GM18870 (cell line): ENCODE data around the gene TTC23.

Experiments
- ATAC-seq: cut with Tn5 transposase; IDR thresholded peaks from one replicate; pipeline ENCODE4 v1.9.1; 2021; ENCODE audit warnings: moderate library complexity; ENCODE audit not compliant: unreplicated experiment

The TTC23 gene

DNA sequence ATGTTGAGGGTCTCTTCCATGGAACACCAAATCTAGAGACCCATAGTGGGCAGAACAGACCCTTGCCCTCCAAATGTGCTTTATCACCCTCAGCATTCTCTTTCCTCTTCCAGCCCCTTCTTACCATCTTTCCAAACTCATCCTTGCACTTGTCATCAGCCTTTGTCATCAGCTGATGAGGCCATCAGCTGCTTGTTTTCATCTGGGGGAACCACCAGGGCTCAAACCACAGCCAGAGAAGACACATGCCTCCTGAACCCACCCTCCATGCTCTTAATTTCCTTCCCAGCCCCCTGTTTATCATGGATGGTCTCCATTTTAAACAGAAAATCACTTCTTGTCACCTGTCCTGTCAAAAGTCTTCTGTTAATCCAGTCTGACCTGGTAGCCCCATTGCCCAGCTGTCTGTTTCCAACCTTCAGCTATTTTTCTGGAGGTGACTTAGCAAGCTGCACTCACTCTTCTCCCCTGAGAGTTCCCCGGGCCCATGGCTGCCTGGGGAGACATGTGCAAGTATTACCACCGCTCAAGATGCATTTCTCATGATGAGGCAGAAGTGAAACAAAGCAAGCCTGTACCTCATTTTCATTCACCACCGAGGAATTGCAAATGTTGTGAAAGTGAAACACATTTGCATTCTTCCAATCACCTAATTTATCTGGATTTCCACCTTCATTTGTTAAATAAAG, 159.2 kb downstream of the TTC23 start:
- ATAC-seq, result peak; percentile 99

GRCh38 chr15:99087405-99087943, 161.9 kb downstream of the TTC23 start:
- no peak for ATAC-seq

DNA sequence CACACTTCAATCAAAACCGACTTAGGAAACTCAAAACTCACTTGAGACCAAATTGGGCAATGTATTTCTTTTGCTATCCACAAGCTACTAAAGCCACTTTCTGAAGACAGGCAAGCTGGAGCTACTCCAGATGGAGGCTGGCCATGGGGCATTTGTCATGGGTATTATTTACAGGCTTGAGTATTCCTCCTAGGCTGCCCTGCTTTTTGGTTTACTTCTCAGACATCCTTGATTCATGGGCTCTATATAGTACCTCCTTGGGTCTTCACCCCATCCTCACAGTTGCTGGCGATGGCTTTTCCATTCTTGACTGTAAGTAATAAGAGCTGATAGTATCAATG, 163.1 kb downstream of the TTC23 start:
- ATAC-seq, result no peak
